Fibroblast of villous mesenchyme (primary cell): ENCODE data around the gene FAAP100. TPM values are rescaled to one million over a fixed set of nuclear protein-coding genes. Genes with fewer than 3 reads are reported as not detected.

Source experiments
- DNase-seq: peaks from one replicate; pipeline ENCODE4 v3.0.0-alpha.2; 2010; ENCODE audit warnings: low read depth
- H3K4me3 ChIP-seq: 2 replicates; pipeline ENCODE4 v1.5.1; 2011; ENCODE audit warnings: low read depth, mild to moderate bottlenecking, low read length
- CTCF ChIP-seq: IDR thresholded peaks from 2 replicates; pipeline ENCODE4 v1.5.1; 2012; ENCODE audit warnings: low read depth, mild to moderate bottlenecking, low read length; ENCODE audit not compliant: insufficient read depth
- total RNA-seq: library from RNA; depleted of rRNA; stranded (reverse); fragments of >200 nt; gene quantifications from 2 replicates; pipeline ENCODE4 v1.2.3, GENCODE V29; 2012

FAAP100 gene
- total RNA-seq, 1 donor, result 27.6 TPM

- TF ChIP-seq CTCF, result no peak
- no peak for DNase-seq
- H3K4me3 ChIP-seq, result no peak overlapping the region
These were observed 27.9 kb downstream of the FAAP100 start for GRCh38 chr17:81524039-81524864.

DNA sequence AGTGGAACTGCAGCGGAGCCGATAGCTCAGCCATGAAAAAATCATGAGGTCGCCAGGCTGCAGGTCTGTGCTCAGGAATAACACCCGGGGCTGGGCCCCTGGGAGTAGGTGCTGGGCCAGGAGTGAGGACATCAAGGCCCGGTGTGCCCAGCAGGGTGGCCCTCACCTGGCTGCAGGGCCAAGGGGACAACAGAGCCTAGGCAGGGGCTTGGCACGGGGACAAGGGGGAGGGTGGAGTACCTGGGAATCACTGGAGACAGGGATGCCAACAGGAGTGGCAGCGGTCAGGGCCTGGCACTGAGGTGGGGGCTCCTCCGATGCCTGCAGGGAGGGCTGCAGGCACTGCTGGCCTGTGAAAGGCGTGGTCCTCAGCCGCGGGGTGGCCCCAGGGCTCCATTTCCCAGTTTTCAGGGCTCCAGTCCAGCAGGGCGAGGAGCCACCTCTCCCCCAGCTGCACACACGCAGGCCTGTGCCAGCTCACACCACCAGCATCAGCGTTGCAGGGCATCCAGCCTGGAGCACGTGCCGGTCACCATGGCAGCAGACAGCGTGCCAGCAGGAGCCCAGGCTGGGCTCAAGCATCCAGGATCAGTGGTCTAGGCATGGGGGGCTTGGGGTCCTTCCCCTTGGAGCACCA lies 28.6 kb downstream of the FAAP100 start:
- H3K4me3 ChIP-seq, result no peak overlapping the region
- TF ChIP-seq CTCF, result no peak
- no peak for DNase-seq

DNA sequence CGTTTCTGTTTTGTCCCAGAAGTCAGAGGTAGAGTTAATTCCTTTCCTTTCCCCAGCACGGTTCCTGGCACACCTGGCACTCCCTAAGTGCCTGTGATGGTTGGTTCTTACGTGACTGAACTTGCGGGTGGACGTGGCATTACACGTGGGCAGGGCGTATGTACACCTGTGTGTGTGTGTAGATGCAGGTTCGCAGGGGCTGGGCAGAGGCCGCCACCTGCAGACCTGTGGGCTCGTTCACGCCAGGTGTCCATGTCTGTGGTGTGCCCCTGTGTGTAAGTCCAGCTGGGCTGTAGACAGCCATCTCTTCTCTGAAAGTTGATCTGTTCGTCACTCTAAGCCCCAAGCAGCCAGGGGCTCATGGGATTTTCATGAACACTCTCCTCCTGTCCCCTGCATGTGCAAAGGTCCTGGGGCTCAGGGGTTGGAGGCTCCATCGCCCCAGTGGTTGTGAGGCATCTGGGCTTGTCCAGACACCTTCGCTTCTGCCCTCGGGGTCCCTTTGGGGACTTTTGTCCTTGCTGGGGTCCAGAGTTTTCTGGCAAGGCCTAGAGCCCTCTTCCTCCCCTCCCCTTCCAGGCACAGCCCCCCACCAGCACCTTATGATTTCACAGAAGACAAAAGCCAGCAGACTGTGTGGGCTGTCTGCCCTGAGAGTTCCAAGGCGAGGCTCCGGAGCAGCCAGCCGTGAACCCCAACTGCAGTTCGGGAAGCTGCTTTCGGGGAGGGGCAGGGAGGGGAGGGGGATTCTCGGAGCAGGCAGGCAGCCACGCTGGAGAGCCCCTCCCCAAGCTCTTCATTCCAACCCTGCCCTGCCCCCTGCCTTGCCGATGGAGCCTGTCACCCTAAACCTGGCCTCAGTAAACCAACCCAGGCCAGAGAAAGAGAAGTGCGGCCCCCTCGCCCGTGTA lies 29.4 kb downstream of the FAAP100 start:
- DNase-seq, result peak; percentile 36
- no peak overlapping the region for H3K4me3 ChIP-seq
- peak; percentile 45 for TF ChIP-seq CTCF

- no peak for DNase-seq
- TF ChIP-seq CTCF, result no peak
- H3K4me3 ChIP-seq, result no peak overlapping the region
These were observed 31.9 kb downstream of the FAAP100 start for GRCh38 chr17:81520021-81520901.

DNA sequence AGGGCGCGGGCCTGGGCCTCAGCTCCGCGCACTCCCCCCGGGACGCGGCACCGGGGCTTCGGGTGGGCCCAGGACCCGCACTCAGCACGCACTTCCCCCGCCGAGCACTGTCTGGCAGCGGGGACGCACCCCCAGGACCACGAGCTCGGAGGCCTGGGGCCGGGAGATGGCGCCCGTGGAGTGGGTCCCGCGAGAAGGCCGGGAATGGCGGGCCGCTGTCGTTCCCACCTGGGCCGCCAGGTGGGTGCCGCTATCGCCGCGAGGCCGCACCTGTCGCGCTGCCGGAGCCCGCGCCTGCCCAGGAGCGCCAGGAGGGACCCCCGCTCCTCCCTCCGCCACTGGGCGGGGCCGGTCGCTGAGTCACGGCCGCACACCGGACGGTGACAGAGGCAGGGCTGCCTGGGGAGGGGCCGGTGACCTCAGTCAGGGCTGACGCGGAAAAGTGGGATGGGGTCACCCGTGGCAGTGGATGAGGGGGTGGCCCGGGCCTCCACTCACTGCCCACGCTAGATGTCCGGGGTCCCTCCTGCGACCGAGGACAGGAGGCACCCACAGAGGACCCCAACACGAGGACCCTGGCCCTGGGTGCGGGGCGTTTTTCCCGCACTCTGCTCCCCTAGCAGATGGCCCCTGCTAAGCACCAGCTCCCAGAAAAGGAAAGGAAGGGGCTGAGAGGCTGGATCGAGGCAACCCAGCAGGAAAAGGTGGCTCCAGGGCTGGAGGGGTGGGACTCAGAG lies 32.7 kb downstream of the FAAP100 start:
- peak; percentile 36 for TF ChIP-seq CTCF
- H3K4me3 ChIP-seq, result peak overlapping the region; percentile 47
- no peak for DNase-seq
